H1 (cell line): Measurements from ENCODE around the gene SUGP2. TPM values are rescaled to one million over a fixed set of nuclear protein-coding genes. Genes with fewer than 3 reads are reported as not detected.

Experiments
- EP300 ChIP-seq, 2 experiments: IDR thresholded peaks; 1 replicate in 1 of 2; 2 replicates in 1 of 2; pipeline ENCODE4 v1.6.1; 2011 to 2012; ENCODE audit warnings: low read depth in 2 of 2, low read length in 2 of 2, mild to moderate bottlenecking in 2 of 2, borderline replicate concordance in 1 of 2, inconsistent platforms in 1 of 2, moderate library complexity in 1 of 2
- NRF1 ChIP-seq: IDR thresholded peaks from 2 replicates; pipeline ENCODE4 v1.6.1; 2011; ENCODE audit warnings: mild to moderate bottlenecking, low read depth, low read length, improper control_type of control experiment
- RFX5 ChIP-seq: IDR thresholded peaks from 2 replicates; pipeline ENCODE4 v1.6.1; 2011; ENCODE audit warnings: low read depth, low read length, improper control_type of control experiment, borderline replicate concordance
- SIX5 ChIP-seq: IDR thresholded peaks from 2 replicates; pipeline ENCODE4 v1.6.1; 2011; ENCODE audit warnings: mild to moderate bottlenecking, low read depth, low read length
- TBP ChIP-seq: IDR thresholded peaks from 2 replicates; pipeline ENCODE4 v1.6.1; 2011; ENCODE audit warnings: low read depth, low read length, improper control_type of control experiment
- ZNF274 ChIP-seq: IDR thresholded peaks from 2 replicates; pipeline ENCODE4 v1.7.0; 2012; ENCODE audit warnings: low read length, borderline replicate concordance; ENCODE audit errors: extremely low read depth
- polyA plus RNA-seq, 7 experiments: library from polyadenylated mRNA; depleted of rRNA in 3 of 7; stranded (reverse) in 5 of 7; unstranded in 2 of 7; fragments of >200 nt in 5 of 7; fragments of 200-250 nt in 2 of 7; gene quantifications; 1 replicate in 5 of 7; 2 replicates in 1 of 7; 4 replicates in 1 of 7; pipeline versions ENCODE4 v1.2.1 to v1.2.3, GENCODE V29; 2011 to 2013; ENCODE audit warnings: missing spikeins in 2 of 7, mixed read lengths in 2 of 7
- total RNA-seq: library from RNA; stranded (reverse); fragmentation: NEBNext Ultra II Directional; extraction: Animal tissue kit (Norgen Biotek cat#: 25700); gene quantifications from 2 replicates; pipeline ENCODE4 v1.2.1, GENCODE V29; 2021

SUGP2 gene
- total and polyA plus RNA-seq, 2 of the 8 experiments (the other 6 are each of a cell fraction or from before 2014, with no cell fraction given), result 57.7 to 114 TPM

DNA sequence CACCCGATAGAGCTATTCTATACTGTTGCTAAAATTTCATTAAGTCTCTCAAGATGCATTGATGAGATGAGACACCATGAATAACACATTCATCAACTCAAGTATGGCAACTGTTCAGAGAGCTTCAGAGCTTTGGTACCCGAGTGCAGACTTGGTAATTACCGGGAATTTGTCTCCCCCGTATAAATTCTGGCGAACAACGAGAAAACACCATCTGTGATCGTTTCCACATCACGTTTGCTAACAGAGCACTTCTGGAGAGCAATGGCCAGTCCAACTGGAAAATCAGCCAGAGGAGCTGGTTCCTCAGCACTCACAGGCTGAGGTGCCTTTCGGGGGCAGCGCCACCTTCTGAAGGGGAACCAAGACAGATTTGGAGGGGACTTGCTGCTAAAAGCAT, 40.2 kb downstream of the SUGP2 start (continued):
- TF ChIP-seq RFX5 (no peak), ZNF274 (no peak), TBP (no peak), NRF1 (no peak), SIX5 (no peak), EP300 (IDR thresholded peaks at IDR 0.05; ENCODE audit: borderline replicate concordance in 1 of 2, low read depth in 2 of 2, low read length in 2 of 2) (no peak)
